SK-N-SH (cell line): ENCODE results near the gene FAM20A. TPM values are rescaled to one million over a fixed set of nuclear protein-coding genes. Genes with fewer than 3 reads are reported as not detected.

Experiments
- CTCF ChIA-PET: fragments of 300-600, 350-600 bp; formaldehyde crosslinking; extraction: SDS; loops from one replicate; lab custom pipeline; 2021; lab: Yijun Ruan, JAX
- POLR2A ChIA-PET: fragments of 350-600 bp; sonication (Branson Sonifier 250); formaldehyde crosslinking; extraction: SDS; loops from one replicate; lab custom pipeline; 2020; ENCODE audit warnings: antibody characterized with exemption, inconsistent platforms; lab: Yijun Ruan, JAX
- DNase-seq: peaks from one replicate; pipeline ENCODE4 v3.0.0; 2012
- H2AFZ ChIP-seq: fragments of 200-600 bp; sonication (generic); 2 replicates; pipeline ENCODE4 v1.8.1; 2016; ENCODE audit warnings: antibody characterized with exemption, mild to moderate bottlenecking, low read depth
- H3F3A ChIP-seq: fragments of 200-600 bp; sonication (generic); replicated peaks from 2 replicates; pipeline ENCODE3; 2016; ENCODE audit warnings: antibody characterized with exemption, mild to moderate bottlenecking; ENCODE audit not compliant: insufficient read depth
- H3K27ac ChIP-seq, 2 experiments: fragments of 200-500 bp in 1 of 2; fragments of 200-600 bp in 1 of 2; sonication (Bioruptor generic) in 1 of 2; sonication (generic), shearing (Covaris generic) in 1 of 2; 2 replicates each; pipeline versions ENCODE4 v1.5.1 to v1.6.1; 2014 to 2016; ENCODE audit warnings: low read depth in 2 of 2, inconsistent platforms in 1 of 2, low read length in 1 of 2, mild to moderate bottlenecking in 1 of 2, mixed read lengths in 1 of 2
- H3K27me3 ChIP-seq: fragments of 200-600 bp; sonication (generic), shearing (Covaris generic); 2 replicates; pipeline ENCODE4 v1.6.1; 2016; ENCODE audit warnings: mixed run types; ENCODE audit not compliant: insufficient read depth
- H3K36me3 ChIP-seq, 2 experiments: fragments of 200-500 bp in 1 of 2; fragments of 200-600 bp in 1 of 2; sonication (Bioruptor generic) in 1 of 2; sonication (generic) in 1 of 2; replicated peaks in 1 of 2; 2 replicates each; pipeline versions ENCODE3 to v1.5.1; 2014 to 2016; ENCODE audit warnings: low read length in 1 of 2, mild to moderate bottlenecking in 1 of 2; ENCODE audit not compliant: insufficient read depth in 2 of 2, control insufficient read depth in 1 of 2
- H3K4me1 ChIP-seq, 2 experiments: fragments of 200-500 bp in 1 of 2; fragments of 200-600 bp in 1 of 2; sonication (Bioruptor generic) in 1 of 2; sonication (generic), shearing (Covaris generic) in 1 of 2; 2 replicates each; pipeline versions ENCODE4 v1.5.1 to v1.6.1; 2014 to 2016; ENCODE audit warnings: low read depth in 1 of 2, low read length in 1 of 2, mixed run types in 1 of 2; ENCODE audit not compliant: insufficient read depth in 2 of 2, control insufficient read depth in 1 of 2
- H3K4me2 ChIP-seq: fragments of 200-600 bp; sonication (generic), shearing (Covaris generic); 2 replicates; pipeline ENCODE4 v1.6.1; 2017; ENCODE audit warnings: mixed run types
- H3K4me3 ChIP-seq, 2 experiments: fragments of 200-500 bp in 1 of 2; fragments of 200-600 bp in 1 of 2; sonication (Bioruptor generic) in 1 of 2; sonication (generic), shearing (Covaris generic) in 1 of 2; 2 replicates each; pipeline versions ENCODE4 v1.5.1 to v1.8.1; 2014 to 2016; ENCODE audit warnings: low read depth in 2 of 2, inconsistent platforms in 1 of 2, low read length in 1 of 2, mild to moderate bottlenecking in 1 of 2, mixed read lengths in 1 of 2, moderate library complexity in 1 of 2
- H3K79me2 ChIP-seq: fragments of 200-600 bp; sonication (generic); 2 replicates; pipeline ENCODE4 v1.8.1; 2017; ENCODE audit warnings: mild to moderate bottlenecking; ENCODE audit not compliant: insufficient read depth
- H3K9ac ChIP-seq: fragments of 200-600 bp; sonication (generic); 2 replicates; pipeline ENCODE4 v1.6.1; 2017; ENCODE audit warnings: mixed run types
- H3K9me2 ChIP-seq: fragments of 200-600 bp; sonication (generic); 2 replicates; pipeline ENCODE4 v1.6.1; 2017; ENCODE audit warnings: mixed run types
- H3K9me3 ChIP-seq: fragments of 200-600 bp; sonication (generic); 2 replicates; pipeline ENCODE4 v1.6.1; 2017; ENCODE audit warnings: mixed run types, mild to moderate bottlenecking, moderate library complexity
- H4K20me1 ChIP-seq: fragments of 200-600 bp; sonication (generic); 2 replicates; pipeline ENCODE4 v1.6.1; 2017; ENCODE audit warnings: mild to moderate bottlenecking, mixed run types; ENCODE audit not compliant: insufficient read depth
- FOXM1 ChIP-seq: IDR thresholded peaks from 2 replicates; pipeline ENCODE4 v1.4.0; 2012; ENCODE audit warnings: low read depth, mild to moderate bottlenecking
- JUND ChIP-seq: IDR thresholded peaks from 2 replicates; pipeline ENCODE4 v1.4.0; 2012
- MAX ChIP-seq: IDR thresholded peaks from 2 replicates; pipeline ENCODE4 v1.4.0; 2012; ENCODE audit warnings: low read depth
- NRF1 ChIP-seq: IDR thresholded peaks from 2 replicates; pipeline ENCODE4 v1.6.1; 2012; ENCODE audit warnings: low read depth, mild to moderate bottlenecking, low read length
- POLR2AphosphoS5 ChIP-seq: IDR thresholded peaks from 2 replicates; pipeline ENCODE4 v1.6.1; 2012; ENCODE audit warnings: low read depth, low read length
- TAF1 ChIP-seq: IDR thresholded peaks from 2 replicates; pipeline ENCODE4 v1.6.1; 2012; ENCODE audit warnings: low read depth, mild to moderate bottlenecking, low read length, moderate library complexity, borderline replicate concordance
- USF1 ChIP-seq: IDR thresholded peaks from 2 replicates; pipeline ENCODE4 v1.4.0; 2012; ENCODE audit warnings: low read depth, borderline replicate concordance
- WGBS: methylation state at CpG from one replicate; pipeline ENCODE4 v1.1.6; 2017; ENCODE audit warnings: low lambda C conversion rate; 5-methylcytosine and 5-hydroxymethylcytosine counted together
- polyA plus RNA-seq, 3 experiments: library from polyadenylated mRNA; depleted of rRNA; stranded (reverse); fragments of >200 nt; gene quantifications; 2 replicates each; pipeline ENCODE4 v1.2.3, GENCODE V29; 2012
- TF ChIP-seq, protein P1 (sequence below): IDR thresholded peaks from 2 replicates; pipeline ENCODE4 v1.6.1; 2012; ENCODE audit warnings: mild to moderate bottlenecking, low read depth, low read length, moderate library complexity
- TF ChIP-seq, protein P2 (sequence below): fragments of 150-350 bp; IDR thresholded peaks from 2 replicates; pipeline ENCODE4 v1.6.1; 2017; ENCODE audit warnings: antibody characterized with exemption, low read length, low read depth, borderline replicate concordance

FAM20A gene
- polyA plus RNA-seq, 1 of the 3 experiments (the other 2 are of a cell fraction) = not detected

GRCh38 chr17:68567035-68567434 lies 34.1 kb downstream of the FAM20A start (continued):
- TF ChIP-seq, protein P1, sequence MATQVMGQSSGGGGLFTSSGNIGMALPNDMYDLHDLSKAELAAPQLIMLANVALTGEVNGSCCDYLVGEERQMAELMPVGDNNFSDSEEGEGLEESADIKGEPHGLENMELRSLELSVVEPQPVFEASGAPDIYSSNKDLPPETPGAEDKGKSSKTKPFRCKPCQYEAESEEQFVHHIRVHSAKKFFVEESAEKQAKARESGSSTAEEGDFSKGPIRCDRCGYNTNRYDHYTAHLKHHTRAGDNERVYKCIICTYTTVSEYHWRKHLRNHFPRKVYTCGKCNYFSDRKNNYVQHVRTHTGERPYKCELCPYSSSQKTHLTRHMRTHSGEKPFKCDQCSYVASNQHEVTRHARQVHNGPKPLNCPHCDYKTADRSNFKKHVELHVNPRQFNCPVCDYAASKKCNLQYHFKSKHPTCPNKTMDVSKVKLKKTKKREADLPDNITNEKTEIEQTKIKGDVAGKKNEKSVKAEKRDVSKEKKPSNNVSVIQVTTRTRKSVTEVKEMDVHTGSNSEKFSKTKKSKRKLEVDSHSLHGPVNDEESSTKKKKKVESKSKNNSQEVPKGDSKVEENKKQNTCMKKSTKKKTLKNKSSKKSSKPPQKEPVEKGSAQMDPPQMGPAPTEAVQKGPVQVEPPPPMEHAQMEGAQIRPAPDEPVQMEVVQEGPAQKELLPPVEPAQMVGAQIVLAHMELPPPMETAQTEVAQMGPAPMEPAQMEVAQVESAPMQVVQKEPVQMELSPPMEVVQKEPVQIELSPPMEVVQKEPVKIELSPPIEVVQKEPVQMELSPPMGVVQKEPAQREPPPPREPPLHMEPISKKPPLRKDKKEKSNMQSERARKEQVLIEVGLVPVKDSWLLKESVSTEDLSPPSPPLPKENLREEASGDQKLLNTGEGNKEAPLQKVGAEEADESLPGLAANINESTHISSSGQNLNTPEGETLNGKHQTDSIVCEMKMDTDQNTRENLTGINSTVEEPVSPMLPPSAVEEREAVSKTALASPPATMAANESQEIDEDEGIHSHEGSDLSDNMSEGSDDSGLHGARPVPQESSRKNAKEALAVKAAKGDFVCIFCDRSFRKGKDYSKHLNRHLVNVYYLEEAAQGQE = no peak
- TF ChIP-seq, protein P2, sequence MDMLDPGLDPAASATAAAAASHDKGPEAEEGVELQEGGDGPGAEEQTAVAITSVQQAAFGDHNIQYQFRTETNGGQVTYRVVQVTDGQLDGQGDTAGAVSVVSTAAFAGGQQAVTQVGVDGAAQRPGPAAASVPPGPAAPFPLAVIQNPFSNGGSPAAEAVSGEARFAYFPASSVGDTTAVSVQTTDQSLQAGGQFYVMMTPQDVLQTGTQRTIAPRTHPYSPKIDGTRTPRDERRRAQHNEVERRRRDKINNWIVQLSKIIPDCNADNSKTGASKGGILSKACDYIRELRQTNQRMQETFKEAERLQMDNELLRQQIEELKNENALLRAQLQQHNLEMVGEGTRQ = no peak
- TF ChIP-seq JUND (no peak), TAF1 (no peak), USF1 (no peak), FOXM1 (no peak), POLR2AphosphoS5 (no peak)

DNA sequence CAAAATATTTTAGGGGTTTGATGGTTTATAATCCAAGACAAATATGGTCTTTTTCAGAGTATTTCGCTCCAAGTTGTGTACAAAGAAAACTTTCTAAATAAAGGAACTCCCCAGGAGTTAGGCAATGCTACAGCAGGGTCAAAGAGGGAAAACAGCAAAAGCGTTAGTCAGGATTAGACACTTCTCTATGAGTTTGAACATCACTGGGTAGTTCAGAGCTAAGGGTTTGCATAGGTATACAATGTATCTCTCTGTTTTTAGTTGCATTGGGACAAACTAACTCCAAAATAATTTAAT lies 34.8 kb downstream of the FAM20A start:
- no peak for DNase-seq
- no peak overlapping the region for H3K9ac ChIP-seq
- H3F3A ChIP-seq = no peaks in the 10 kb centered on the region
- H3K4me1 ChIP-seq = no peaks in the 10 kb centered on the region
- H3K4me2 ChIP-seq = no peak overlapping the region
- no peaks in the 10 kb centered on the region for H4K20me1 ChIP-seq
- no peaks in the 10 kb centered on the region for H3K27me3 ChIP-seq
- no peaks in the 10 kb centered on the region for H3K9me2 ChIP-seq
- CTCF ChIA-PET = interaction anchor here (1.3 to 1.6 kb wide), 3 partner anchors 10 to 47 kb away, joined by 3 to 4 read pairs (median 3); no protein-coding TSS in a partner anchor
- H3K27ac ChIP-seq = no peak overlapping the region
- H3K79me2 ChIP-seq = no peaks in the 10 kb centered on the region
- H3K36me3 ChIP-seq = no peaks in the 10 kb centered on the region
- no peak overlapping the region for H3K4me3 ChIP-seq
- TF ChIP-seq NRF1 = no peak
- no peak for TF ChIP-seq MAX
- TF ChIP-seq, all 33 proteins: peak for 0
- 8% methylated on average over 2 of the region's 2 CpGs for WGBS
- no peaks in the 10 kb centered on the region for H3K9me3 ChIP-seq
- H2AFZ ChIP-seq = no peak overlapping the region
- POLR2A ChIA-PET = no interaction called here
